HepG2 (cell line): ENCODE data around the gene PGA5. TPM values are rescaled to one million over a fixed set of nuclear protein-coding genes. Genes with fewer than 3 reads are reported as not detected.
A peak's percentile ranks its signal among the peaks of the same experiment; 100 is the strongest.

Experiments
- HES4 ChIP-seq: sonication (generic); formaldehyde crosslinking; IDR thresholded peaks from 2 replicates; pipeline ENCODE4 v1.9.0; 2021; ENCODE audit warnings: mild to moderate bottlenecking, missing genetic modification reagents, borderline replicate concordance
- ISX ChIP-seq: sonication (generic); formaldehyde crosslinking; conservative IDR thresholded peaks from 2 replicates; pipeline ENCODE4 v1.5.0; 2020; ENCODE audit warnings: missing genetic modification reagents
- MXD4 ChIP-seq: IDR thresholded peaks from 2 replicates; pipeline ENCODE4 v1.6.1; 2016; ENCODE audit warnings: mild to moderate bottlenecking, missing biosample characterization, missing genetic modification reagents
- REXO4 ChIP-seq: sonication (generic); formaldehyde crosslinking; IDR thresholded peaks from 2 replicates; pipeline ENCODE4 v1.8.0; 2022; ENCODE audit warnings: missing genetic modification reagents, mild to moderate bottlenecking, borderline replicate concordance
- ZNF326 ChIP-seq: sonication (generic); formaldehyde crosslinking; IDR thresholded peaks from 2 replicates; pipeline ENCODE4 v1.4.0; 2020; ENCODE audit warnings: missing genetic modification reagents, borderline replicate concordance
- ZNF879 ChIP-seq: sonication (generic); formaldehyde crosslinking; IDR thresholded peaks from 2 replicates; pipeline ENCODE4 v1.8.1; 2023; ENCODE audit warnings: missing genetic modification reagents
- ZSCAN22 ChIP-seq: sonication (generic); formaldehyde crosslinking; IDR thresholded peaks from 2 replicates; pipeline ENCODE4 v1.4.0; 2020; ENCODE audit warnings: mild to moderate bottlenecking, missing genetic modification reagents
- polyA plus RNA-seq, 8 experiments: library from polyadenylated mRNA; depleted of rRNA in 3 of 8; stranded (reverse) in 7 of 8; unstranded in 1 of 8; fragments of >200 nt; fragmentation: Illumina TruSeq in 4 of 8; extraction: Trizol in 4 of 8; gene quantifications; 2 replicates each; pipeline versions ENCODE4 v1.2.1 to v1.2.3, GENCODE V29; 2011 to 2016; ENCODE audit warnings: low read depth in 4 of 8, missing spikeins in 1 of 8, mixed read lengths in 1 of 8; ENCODE audit not compliant: insufficient read depth in 1 of 8
- total RNA-seq, 5 experiments: library from RNA; depleted of rRNA; stranded (reverse); fragments of >200 nt; fragmentation: Illumina TruSeq; extraction: Trizol; gene quantifications; 2 replicates each; pipeline ENCODE4 v1.2.3, GENCODE V29; 2016; ENCODE audit warnings: low read depth in 1 of 5
- TF ChIP-seq, protein P1 (sequence below): sonication (generic); formaldehyde crosslinking; IDR thresholded peaks from 2 replicates; pipeline ENCODE4 v1.5.1; 2020; ENCODE audit warnings: mild to moderate bottlenecking, missing genetic modification reagents, borderline replicate concordance
- TF ChIP-seq, protein P2 (sequence below): sonication (generic); formaldehyde crosslinking; IDR thresholded peaks from 2 replicates; pipeline ENCODE4 v1.5.1; 2020; ENCODE audit warnings: mild to moderate bottlenecking, missing genetic modification reagents, moderate library complexity
- TF ChIP-seq, protein P3 (sequence below): sonication (generic); formaldehyde crosslinking; conservative IDR thresholded peaks from 2 replicates; pipeline ENCODE4 v1.4.0; 2020; ENCODE audit warnings: missing genetic modification reagents
- TF ChIP-seq, protein P4 (sequence below): sonication (generic); formaldehyde crosslinking; IDR thresholded peaks from 2 replicates; pipeline ENCODE4 v1.4.0; 2020; ENCODE audit warnings: mild to moderate bottlenecking, missing genetic modification reagents, borderline replicate concordance

The PGA5 gene
- total and polyA plus RNA-seq, 2 of the 13 experiments (the other 11 are each of a cell fraction or from before 2014, with no cell fraction given), result not detected

DNA sequence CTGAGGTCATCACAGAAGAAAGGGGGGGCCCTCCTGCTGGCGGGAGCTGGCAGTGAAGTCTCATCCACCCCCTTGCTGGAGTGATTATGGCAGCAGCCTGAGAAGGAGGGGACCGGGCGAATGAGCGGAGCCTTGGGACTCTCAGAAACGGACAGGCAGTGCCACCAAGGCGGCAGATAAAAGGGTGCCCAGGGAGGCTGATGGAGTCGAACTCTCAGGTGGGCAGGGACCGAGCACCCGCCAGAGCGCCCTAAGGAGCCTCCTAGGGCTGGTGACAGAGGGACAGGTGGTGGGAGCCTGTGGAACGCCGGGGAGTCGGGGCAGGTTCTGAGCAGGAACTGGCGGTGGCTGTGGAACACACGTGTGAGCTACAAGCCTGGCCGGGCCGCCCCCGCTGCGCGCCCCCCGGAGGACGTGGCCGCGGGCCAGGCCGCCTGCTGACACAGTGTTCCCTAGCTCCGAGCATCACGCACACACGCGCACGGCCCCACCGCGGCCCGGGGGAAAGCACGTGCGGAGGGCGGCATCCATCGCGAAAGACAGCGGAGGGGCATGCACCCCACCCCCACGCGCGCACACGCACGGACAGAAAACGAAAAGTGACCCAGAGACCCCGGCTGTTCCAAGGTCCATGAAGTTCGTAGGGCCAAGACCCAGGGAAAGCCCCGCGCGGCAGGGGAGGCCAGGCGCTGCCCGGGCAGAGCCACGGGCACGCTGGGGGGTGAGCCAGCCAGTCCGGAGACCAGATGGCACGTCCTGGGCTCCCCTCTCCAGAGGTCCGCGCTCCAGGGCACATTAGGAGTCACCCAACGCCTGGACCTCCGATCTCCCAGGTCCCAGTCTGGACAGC lies 53.1 kb downstream of the PGA5 start (continued):
- TF ChIP-seq, protein P1, sequence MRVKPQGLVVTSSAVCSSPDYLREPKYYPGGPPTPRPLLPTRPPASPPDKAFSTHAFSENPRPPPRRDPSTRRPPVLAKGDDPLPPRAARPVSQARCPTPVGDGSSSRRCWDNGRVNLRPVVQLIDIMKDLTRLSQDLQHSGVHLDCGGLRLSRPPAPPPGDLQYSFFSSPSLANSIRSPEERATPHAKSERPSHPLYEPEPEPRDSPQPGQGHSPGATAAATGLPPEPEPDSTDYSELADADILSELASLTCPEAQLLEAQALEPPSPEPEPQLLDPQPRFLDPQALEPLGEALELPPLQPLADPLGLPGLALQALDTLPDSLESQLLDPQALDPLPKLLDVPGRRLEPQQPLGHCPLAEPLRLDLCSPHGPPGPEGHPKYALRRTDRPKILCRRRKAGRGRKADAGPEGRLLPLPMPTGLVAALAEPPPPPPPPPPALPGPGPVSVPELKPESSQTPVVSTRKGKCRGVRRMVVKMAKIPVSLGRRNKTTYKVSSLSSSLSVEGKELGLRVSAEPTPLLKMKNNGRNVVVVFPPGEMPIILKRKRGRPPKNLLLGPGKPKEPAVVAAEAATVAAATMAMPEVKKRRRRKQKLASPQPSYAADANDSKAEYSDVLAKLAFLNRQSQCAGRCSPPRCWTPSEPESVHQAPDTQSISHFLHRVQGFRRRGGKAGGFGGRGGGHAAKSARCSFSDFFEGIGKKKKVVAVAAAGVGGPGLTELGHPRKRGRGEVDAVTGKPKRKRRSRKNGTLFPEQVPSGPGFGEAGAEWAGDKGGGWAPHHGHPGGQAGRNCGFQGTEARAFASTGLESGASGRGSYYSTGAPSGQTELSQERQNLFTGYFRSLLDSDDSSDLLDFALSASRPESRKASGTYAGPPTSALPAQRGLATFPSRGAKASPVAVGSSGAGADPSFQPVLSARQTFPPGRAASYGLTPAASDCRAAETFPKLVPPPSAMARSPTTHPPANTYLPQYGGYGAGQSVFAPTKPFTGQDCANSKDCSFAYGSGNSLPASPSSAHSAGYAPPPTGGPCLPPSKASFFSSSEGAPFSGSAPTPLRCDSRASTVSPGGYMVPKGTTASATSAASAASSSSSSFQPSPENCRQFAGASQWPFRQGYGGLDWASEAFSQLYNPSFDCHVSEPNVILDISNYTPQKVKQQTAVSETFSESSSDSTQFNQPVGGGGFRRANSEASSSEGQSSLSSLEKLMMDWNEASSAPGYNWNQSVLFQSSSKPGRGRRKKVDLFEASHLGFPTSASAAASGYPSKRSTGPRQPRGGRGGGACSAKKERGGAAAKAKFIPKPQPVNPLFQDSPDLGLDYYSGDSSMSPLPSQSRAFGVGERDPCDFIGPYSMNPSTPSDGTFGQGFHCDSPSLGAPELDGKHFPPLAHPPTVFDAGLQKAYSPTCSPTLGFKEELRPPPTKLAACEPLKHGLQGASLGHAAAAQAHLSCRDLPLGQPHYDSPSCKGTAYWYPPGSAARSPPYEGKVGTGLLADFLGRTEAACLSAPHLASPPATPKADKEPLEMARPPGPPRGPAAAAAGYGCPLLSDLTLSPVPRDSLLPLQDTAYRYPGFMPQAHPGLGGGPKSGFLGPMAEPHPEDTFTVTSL (CRISPR knock-in tag), result no peak
- TF ChIP-seq ZNF326 (CRISPR knock-in tag) (no peak), ZSCAN22 (no peak), MXD4 (CRISPR knock-in tag) (peak; percentile 28; the same call in 1 of the 2 replicates), REXO4 (CRISPR knock-in tag) (0 out of 2 replicates have a peak, but pooled peaks have one; percentile 21), ZNF879 (CRISPR knock-in tag) (no peak), ISX (CRISPR knock-in tag) (no peak), HES4 (no peak)
- TF ChIP-seq, protein P2, sequence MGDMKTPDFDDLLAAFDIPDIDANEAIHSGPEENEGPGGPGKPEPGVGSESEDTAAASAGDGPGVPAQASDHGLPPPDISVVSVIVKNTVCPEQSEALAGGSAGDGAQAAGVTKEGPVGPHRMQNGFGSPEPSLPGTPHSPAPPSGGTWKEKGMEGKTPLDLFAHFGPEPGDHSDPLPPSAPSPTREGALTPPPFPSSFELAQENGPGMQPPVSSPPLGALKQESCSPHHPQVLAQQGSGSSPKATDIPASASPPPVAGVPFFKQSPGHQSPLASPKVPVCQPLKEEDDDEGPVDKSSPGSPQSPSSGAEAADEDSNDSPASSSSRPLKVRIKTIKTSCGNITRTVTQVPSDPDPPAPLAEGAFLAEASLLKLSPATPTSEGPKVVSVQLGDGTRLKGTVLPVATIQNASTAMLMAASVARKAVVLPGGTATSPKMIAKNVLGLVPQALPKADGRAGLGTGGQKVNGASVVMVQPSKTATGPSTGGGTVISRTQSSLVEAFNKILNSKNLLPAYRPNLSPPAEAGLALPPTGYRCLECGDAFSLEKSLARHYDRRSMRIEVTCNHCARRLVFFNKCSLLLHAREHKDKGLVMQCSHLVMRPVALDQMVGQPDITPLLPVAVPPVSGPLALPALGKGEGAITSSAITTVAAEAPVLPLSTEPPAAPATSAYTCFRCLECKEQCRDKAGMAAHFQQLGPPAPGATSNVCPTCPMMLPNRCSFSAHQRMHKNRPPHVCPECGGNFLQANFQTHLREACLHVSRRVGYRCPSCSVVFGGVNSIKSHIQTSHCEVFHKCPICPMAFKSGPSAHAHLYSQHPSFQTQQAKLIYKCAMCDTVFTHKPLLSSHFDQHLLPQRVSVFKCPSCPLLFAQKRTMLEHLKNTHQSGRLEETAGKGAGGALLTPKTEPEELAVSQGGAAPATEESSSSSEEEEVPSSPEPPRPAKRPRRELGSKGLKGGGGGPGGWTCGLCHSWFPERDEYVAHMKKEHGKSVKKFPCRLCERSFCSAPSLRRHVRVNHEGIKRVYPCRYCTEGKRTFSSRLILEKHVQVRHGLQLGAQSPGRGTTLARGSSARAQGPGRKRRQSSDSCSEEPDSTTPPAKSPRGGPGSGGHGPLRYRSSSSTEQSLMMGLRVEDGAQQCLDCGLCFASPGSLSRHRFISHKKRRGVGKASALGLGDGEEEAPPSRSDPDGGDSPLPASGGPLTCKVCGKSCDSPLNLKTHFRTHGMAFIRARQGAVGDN (CRISPR knock-in tag), result peak; percentile 83
- TF ChIP-seq, protein P3, sequence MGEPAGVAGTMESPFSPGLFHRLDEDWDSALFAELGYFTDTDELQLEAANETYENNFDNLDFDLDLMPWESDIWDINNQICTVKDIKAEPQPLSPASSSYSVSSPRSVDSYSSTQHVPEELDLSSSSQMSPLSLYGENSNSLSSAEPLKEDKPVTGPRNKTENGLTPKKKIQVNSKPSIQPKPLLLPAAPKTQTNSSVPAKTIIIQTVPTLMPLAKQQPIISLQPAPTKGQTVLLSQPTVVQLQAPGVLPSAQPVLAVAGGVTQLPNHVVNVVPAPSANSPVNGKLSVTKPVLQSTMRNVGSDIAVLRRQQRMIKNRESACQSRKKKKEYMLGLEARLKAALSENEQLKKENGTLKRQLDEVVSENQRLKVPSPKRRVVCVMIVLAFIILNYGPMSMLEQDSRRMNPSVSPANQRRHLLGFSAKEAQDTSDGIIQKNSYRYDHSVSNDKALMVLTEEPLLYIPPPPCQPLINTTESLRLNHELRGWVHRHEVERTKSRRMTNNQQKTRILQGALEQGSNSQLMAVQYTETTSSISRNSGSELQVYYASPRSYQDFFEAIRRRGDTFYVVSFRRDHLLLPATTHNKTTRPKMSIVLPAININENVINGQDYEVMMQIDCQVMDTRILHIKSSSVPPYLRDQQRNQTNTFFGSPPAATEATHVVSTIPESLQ (CRISPR knock-in tag), result no peak
- TF ChIP-seq, protein P4, sequence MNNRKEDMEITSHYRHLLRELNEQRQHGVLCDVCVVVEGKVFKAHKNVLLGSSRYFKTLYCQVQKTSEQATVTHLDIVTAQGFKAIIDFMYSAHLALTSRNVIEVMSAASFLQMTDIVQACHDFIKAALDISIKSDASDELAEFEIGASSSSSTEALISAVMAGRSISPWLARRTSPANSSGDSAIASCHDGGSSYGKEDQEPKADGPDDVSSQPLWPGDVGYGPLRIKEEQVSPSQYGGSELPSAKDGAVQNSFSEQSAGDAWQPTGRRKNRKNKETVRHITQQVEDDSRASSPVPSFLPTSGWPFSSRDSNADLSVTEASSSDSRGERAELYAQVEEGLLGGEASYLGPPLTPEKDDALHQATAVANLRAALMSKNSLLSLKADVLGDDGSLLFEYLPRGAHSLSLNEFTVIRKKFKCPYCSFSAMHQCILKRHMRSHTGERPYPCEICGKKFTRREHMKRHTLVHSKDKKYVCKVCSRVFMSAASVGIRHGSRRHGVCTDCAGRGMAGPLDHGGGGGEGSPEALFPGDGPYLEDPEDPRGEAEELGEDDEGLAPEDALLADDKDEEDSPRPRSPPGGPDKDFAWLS (CRISPR knock-in tag), result 0 out of 2 replicates have a peak, but pooled peaks have one; percentile 70
